Activated CD4-positive, alpha-beta T cell treated with anti-CD3 and anti-CD28 coated beads for 1 hour (primary cell): Measurements from ENCODE around the gene NPR1.

Experiments used
- DNase-seq: peaks from one replicate; pipeline ENCODE4 v3.0.0-alpha.2; 2020

The NPR1 gene

DNA sequence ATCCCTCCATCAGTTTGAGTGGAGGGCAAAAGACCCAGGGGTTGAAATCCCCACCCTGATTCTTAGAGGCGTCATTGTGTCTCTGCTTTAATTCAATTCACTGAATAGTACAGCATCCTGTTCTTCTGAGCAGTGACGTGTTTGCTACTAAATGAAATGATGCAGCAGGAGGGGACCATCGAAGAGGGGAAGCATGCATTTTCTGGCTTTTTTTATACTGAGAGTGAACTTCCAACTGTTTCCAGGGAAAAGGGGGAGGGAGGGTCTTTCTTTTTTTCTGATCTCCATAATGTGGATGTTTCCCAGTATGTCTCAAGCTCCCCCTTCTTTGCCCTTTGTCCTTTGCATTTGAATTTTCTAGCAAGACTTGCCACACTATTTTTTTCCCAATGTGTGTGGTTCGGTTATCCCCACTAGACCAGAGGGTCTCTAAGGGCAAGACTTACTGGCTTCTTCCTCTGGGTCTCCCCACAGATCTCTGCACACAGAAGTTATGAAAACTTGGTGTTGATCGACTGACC lies 52.0 kb downstream of the NPR1 start:
- DNase-seq: no peak

DNA sequence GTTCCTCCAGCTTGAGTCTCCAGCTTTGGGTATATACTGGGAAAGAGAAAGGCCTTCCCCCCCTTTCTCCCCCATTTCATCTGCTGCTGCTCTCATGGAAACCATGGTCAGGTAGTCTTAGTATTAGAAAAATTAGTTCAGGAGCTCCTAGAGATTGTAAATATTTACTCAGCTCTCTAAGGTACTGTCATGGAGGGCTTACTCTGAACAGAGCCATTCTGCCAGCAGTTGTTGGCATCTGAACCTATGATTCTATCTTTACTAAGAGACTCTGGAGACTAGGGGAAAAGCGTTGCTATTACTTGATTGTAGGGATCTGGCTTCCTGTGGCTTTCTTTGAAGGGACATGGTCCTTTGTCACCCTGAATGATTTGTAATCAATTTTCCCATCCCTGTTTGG lies 55.5 kb downstream of the NPR1 start:
- no peak for DNase-seq

DNA sequence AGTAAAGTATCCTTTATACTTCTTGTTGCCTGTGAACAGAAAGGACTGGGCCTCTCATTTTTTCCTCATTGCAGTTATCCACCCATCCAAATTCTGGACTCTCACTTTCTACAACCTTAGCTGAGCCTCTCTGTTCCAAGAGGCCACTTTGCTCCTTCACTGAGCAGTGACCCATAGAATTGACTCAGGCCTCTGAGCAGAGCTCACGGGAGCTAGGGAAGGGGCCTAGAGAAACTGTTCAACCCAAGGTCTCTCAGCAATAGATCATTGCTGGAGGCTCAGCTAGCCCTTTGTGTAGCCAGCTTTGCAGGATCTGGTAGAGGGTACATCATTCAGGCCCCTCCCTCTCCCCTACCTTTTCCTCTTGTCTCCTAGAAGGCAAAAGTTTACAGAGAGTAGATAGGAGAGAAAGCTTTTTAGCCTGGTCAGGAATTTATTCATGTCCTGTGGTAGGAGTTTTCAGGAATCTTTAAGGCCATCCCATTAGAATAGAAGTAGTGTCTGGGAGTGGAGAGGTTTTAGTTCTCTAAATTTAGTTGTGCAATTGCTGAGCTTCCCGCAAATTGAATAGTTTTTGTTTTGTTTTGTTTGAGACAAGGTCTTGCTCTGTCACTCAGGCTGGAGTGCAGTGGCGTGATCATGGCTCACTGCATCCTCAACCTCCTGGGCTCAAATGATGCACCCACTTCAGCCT lies 56.1 kb downstream of the NPR1 start:
- DNase-seq: no peak

DNA sequence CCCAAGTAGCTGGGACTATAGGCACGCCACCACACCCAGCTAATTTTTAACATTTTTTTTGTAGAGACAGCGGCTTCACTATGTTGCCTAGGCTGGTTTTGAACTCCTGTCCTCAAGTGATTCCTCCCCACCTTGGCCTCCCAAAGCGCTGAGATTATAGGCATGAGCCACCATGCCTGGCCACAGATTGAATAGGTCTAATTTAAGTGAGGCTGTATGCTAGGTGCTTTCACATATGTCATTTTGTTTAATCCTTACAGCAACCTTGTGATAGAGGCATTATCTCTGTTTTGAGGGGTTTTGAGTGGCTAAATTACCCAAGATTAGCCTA lies 56.6 kb downstream of the NPR1 start:
- DNase-seq: no peak

DNA sequence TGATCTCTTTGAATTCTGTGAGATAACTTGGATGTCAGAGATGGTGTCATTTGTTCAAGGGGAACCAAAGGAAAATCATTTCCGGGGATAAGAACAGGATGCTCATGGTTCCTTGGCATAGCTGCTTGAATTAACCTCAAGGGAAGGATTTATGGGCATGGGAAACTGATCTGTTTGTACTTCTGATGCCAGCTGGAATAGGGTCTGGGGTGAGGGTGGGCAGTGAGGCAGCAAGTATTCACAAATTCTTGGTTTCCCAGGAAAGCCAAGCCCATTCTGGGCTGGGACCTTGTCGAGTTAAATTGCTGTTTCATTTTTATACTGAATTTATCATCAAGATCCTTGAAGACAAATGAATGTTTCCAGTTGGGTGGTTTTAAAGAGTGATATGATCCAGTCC lies 63.5 kb downstream of the NPR1 start:
- no peak for DNase-seq

DNA sequence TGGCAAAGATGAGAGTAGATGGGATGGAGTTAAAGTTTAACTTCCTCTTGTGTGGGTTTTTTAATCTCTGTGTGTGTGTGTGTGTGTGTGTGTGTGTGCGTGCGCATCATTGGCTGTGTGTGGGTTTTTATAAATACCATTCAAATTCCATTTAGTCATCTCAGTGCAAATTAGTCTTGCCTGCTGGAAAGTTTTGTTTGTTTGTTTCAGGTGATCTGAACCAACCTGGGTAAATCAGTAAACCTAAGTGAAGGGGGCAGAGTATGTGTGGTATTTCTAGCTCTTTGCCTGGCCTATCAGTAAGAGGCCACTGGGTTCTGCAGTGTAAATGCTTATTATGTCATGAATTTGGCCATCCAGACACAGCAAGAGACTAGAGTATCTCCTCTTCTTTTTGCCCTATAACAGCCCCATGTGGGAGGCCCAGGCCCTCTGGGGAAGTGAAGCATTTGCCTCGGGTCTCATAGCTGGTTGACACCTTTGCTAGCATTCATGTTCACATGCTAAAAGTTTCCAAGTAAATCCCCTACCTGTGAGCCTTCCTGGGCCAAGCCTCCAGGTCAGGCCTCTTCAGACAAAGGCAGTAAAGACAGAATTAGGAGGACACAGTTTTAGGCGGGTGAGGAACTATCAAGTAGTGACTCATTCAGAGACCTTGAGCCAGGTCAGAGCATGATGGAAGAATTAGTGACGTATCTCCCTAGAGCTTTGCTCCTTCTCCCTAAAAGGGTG lies 64.1 kb downstream of the NPR1 start:
- no peak for DNase-seq
